GM18502 (cell line): Measurements from ENCODE around the gene FHIT.
A peak's percentile ranks its signal among the peaks of the same experiment; 100 is the strongest.

ENCODE experiments used
- ATAC-seq: cut with Tn5 transposase; IDR thresholded peaks from one replicate; pipeline ENCODE4 v1.9.1; 2021; ENCODE audit warnings: mild to moderate bottlenecking; ENCODE audit not compliant: unreplicated experiment, poor library complexity

FHIT gene

GRCh38 chr3:59865351-59865750, 1385.9 kb downstream of the FHIT start:
- no peak for ATAC-seq

DNA sequence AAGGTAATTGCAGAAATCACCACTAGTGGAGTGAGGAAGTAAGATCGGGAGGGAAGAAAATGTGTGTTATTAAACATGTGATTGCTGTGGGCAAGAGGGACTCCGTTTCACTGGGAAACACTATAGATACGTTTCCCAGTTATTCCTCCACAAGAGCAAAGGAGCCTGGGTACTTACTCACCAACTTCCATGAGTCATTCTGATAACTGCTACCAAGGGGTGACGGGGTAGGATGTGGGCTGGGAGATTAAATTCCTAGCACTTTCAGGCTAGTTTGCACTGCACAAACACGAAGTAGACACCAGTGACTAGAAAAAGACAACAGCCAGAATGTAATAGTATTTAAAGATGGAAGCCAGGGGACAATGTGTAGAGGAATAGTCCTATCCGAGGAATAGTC, 1388.6 kb downstream of the FHIT start:
- no peak for ATAC-seq

DNA sequence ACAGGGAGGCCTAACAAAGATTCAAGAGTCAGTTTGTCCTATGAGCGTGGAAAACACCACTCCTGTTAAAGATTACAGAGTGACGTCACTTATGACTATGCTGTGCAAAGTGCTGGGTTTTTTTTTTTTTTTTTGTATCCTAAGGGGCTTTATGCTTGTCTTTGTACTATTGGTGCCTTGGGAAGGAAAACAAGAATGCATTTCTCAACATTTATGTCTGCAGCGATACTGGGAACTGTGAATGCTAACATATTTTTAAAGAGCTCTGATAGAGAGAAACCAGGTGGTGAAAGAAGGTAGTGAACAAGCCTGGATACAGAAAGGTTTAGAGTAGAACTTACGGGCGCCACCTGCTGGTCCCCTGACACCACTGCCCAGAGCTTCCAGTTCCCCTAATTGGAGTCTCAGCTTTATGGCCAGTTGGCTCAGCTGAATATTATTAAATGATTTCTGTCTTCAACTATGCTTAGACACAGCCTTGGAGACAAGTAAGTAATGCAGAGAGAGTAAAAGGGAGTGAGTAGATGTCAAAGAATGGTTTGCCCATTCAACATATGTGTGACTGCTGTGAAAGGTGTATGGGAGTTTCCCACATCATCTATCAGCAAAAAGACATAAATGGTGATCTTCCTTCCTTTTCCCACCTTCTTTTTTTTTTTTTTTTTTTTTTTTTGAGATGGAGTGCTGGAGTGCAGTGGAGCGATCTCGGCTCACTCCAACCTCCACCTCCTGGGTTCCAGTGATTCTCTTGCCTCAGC, 1393.5 kb downstream of the FHIT start:
- ATAC-seq, result peak; percentile 99

DNA sequence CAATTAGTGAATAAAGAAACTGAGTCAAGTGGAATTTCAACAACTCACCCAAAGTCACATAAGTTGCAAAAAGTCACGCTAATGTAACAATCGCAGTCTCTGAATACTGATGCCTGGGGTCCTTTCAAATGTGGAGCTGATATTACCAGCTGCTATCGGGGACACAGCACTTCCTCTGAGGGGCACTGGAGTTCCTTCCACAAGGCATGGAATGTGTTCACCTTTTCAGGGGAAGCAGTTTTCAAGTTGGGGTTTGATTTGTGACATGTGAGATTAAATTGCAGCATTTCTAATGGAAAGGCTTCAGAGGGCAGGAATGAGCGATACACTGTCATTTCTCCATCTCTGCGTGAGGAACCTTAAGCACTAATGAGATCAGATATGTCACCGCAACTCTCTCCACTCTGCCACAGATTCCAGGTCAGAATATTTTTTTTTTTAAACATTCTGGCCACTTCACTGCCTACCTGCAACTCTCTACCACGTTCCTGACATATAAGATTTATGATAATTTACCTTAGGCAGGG, 1394.3 kb downstream of the FHIT start:
- no peak for ATAC-seq

DNA sequence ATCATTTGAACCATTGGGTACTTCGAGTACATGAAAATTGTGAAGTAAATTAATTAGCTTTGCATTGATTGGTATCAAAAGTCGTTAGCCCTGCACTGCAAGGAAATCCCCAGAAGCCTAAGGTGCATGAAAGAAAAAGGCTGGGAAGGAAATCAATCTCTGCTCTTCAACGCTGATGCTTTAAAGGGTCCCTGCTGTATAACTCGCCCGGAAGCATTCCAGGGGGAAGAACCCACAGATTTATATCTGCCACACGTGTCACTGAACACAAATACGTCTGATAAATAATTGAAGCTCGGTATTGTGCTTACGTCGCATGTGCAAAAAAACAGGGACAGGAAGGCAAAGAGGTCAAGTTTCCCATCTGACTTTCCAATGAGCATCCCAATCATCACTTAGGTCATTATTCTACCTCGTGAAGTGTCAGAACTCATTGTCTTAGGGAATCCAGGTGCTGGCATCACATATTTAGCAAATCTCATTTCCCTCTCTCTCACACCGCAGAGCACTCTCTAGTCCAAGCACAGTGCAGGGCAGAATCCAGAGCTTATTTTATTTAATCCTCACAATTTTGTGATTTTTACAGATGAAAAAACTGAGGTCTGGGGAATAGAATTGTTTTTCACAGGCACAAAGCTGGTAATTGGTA, 1397.1 kb downstream of the FHIT start:
- ATAC-seq, result no peak

DNA sequence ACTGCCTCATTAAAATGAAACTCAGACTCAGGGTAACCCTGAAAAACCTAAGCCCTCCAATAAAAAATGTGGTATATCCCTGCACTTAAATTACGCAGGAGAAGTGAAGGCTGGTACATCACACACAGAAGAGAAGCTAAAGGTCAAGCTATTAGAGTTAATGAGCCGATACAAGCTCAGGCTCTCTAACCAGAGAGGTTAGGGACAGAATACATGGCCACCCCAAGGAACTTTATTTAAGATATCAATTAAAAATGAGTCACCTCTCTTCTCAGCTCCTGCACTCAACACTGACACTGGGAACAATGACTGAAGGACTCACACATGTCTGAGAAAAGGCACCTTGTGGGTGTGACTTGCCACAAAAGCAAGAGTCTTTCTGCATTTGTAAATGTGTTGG, 1400.8 kb downstream of the FHIT start:
- no peak for ATAC-seq

DNA sequence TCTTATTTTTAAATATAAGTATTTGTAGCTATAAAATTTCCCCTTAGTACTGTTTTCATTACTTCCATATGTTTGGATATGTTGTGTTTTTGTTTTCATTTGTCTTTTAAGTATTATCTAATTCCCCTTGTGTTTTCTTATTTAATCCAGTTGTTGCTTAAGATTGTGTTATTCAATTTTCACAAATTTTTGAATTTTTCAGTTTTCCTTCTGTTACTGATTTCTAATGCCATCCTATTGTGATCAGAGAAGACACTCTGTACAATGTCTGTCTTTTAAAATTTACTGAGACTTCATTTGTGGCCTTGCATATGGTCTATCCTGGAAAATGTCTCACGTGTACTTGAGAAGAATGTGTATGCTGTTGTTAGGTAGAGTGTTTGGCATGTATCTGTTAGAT, 1405.9 kb downstream of the FHIT start:
- no peak for ATAC-seq

- ATAC-seq, result no peak
Measured at GRCh38 chr3:59843821-59844220, 1407.4 kb downstream of the FHIT start.

GRCh38 chr3:59839810-59840515, 1411.3 kb downstream of the FHIT start:
- ATAC-seq, result peak; percentile 97

GRCh38 chr3:59839283-59839682, 1412.0 kb downstream of the FHIT start:
- ATAC-seq, result peak; percentile 9

DNA sequence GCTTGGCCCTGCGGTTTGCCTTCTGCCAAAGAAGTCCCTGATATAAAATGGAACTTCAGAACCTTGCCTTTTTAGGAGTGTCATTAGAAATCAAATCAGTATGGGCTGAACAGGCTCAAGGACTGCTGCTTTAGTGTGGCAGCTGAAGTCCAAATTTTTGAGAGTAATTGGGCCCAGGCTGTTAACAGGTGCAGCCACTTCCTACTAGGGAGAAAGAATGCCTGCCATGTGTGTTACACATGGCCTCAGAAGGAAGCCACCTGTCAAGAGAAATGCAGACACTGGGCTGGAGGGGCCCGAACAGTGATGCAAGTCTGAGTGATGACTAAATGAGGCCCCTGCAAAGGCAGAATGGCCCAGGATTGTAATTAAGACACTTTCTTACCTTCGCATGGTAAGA, 1414.7 kb downstream of the FHIT start:
- ATAC-seq, result no peak

DNA sequence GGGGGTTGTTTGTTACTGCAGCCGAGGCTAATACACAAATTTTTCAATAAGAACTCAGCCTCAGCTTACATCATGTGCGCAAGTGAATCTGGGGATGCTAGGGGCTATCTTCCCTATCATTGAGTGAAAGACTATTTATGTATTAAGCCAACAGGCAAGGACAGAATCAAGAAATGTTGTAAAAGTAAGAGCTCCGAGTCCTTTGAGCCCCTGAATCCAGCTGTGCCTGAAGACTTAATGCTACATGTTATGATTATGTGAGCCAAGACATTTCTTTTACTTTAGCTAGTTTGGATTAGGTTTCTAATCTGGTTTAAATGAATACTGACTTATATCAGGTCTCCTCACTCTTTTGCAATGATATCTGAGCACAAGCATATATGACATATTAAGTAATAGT, 1418.5 kb downstream of the FHIT start:
- ATAC-seq, result no peak

GRCh38 chr3:59832241-59832640, 1419.0 kb downstream of the FHIT start:
- ATAC-seq, result no peak

GRCh38 chr3:59831394-59831793, 1419.9 kb downstream of the FHIT start:
- no peak for ATAC-seq

- no peak for ATAC-seq
Measured at GRCh38 chr3:59829527-59829926, 1421.7 kb downstream of the FHIT start.

DNA sequence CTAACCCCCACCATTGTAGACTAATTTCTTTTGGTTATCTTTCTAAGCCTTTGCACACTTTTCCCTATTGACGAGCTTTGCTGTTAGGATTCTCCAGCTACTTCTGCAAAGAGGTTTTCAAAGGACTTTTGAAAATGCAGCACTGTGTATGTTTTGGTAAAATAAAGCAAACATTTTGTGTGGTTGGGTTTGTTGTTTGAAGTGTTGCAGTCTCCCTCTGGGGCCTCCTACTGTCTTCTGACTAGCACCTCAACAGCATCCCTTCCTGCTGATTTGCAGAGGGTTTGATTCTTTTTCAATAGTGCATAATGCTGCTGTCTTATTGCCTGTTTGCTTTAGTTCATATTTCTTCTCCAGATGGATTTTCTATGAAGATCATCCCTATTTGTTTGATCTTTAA, 1426.4 kb downstream of the FHIT start:
- ATAC-seq, result no peak

DNA sequence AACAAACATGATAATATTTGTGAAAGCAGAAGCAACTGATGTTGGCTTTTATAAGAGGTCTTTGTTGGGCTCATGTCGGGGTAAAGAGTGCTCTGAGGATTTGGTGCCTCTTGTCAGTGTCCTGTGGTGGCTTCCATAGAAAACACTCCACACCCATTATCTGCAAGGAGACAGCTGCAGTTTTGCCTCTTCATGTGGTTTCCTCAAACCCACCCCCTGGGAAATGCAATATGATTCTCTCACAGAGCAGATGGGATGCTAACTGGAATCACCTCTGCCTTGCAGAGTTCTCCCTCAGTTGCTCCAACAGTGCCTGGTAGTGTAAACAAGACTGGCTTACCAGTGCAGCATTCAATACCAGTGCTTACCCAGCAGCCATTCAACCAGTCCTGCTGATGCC, 1430.0 kb downstream of the FHIT start:
- no peak for ATAC-seq

DNA sequence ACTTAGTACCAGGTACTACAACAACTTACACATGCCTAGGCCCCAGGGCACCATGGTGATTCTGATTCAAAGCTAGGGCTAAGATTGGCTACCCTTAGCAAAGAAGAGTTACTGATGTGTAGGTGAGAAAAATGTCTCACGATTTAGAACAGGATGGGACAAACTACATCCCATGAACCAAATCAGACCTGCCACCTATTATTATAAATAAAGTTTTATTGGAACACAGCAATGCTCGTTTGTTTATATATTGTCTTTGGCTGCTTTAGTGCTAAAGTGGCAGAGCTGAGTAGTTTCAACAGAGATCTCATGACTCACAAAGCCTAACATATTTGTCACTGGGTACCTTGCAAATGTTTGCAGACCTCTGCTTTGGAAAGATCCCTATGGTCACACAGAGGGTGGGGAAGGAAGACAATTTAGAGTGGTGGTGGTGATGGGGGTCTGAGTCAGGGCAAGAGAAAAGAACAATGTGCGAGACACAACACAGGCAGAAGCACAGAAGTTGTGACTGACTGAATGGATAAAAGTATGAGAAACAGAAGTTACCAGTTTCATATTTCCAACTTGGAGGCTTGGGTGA, 1430.8 kb downstream of the FHIT start:
- ATAC-seq, result no peak

GRCh38 chr3:59818919-59819300, 1432.3 kb downstream of the FHIT start:
- no peak for ATAC-seq

DNA sequence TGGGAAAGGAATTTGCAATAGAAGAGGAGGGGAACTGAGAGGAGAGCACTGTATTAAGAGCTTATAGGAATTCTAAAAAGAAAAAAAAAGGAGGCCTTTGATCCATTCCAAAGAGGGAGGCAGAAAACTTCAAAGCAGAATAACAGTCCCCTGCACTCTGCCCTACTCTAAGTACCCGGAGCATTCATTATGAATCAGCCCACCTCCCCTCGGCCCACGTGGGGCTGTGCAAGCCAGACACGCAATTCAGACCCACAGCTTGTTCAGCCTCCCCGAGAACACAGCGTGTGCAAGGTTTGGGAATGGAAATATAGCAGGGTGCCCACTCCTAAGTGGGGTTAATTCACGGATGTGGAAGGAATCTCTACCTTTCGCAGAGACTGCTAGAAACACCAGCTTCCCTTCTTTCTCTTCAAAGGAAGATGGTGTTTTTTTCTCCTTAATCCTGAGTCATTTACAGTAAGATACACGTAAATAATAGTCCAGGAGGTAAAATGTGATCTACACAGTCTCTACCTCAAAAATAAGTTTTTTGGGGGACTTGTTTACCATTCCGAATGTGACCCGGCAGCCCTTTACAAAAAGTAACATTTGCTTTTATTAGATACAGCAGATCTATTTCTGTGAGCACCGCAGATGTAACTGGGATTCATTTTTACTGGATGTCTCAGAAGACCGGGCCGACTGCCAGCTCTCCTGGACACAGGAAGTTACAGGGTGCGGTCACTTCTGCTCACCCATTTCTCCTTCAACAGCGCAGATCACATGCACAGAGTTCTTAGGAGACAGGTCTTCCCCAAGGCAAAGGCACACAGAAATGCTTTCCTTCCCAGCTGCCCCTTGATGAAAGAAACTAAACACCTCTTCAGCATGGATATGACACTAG, 1433.0 kb downstream of the FHIT start:
- no peak for ATAC-seq
